H1 (cell line): Measurements from ENCODE around the gene GPS1. TPM values are rescaled to one million over a fixed set of nuclear protein-coding genes. Genes with fewer than 3 reads are reported as not detected.

Experiments used
- ASH2L ChIP-seq: fragments of 200-600, 300-600 bp; sonication (generic); IDR thresholded peaks from one replicate; pipeline ENCODE4 v1.7.1; 2017; ENCODE audit warnings: low read length
- BRCA1 ChIP-seq: IDR thresholded peaks from 2 replicates; pipeline ENCODE4 v1.6.1; 2012; ENCODE audit warnings: low read depth, low read length, improper control_type of control experiment
- SAP30 ChIP-seq: fragments of 300-600 bp; sonication (generic); IDR thresholded peaks from 2 replicates; pipeline ENCODE4 v1.7.1; 2012; ENCODE audit warnings: low read length, moderate library complexity, mild to moderate bottlenecking, inconsistent platforms; ENCODE audit not compliant: insufficient read depth, insufficient replicate concordance
- SIX5 ChIP-seq: IDR thresholded peaks from 2 replicates; pipeline ENCODE4 v1.6.1; 2011; ENCODE audit warnings: mild to moderate bottlenecking, low read depth, low read length
- TCF12 ChIP-seq: IDR thresholded peaks from 2 replicates; pipeline ENCODE4 v1.6.1; 2011; ENCODE audit warnings: low read depth, mild to moderate bottlenecking, low read length
- polyA plus RNA-seq, 7 experiments: library from polyadenylated mRNA; depleted of rRNA in 3 of 7; stranded (reverse) in 5 of 7; unstranded in 2 of 7; fragments of >200 nt in 5 of 7; fragments of 200-250 nt in 2 of 7; gene quantifications; 1 replicate in 5 of 7; 2 replicates in 1 of 7; 4 replicates in 1 of 7; pipeline versions ENCODE4 v1.2.1 to v1.2.3, GENCODE V29; 2011 to 2013; ENCODE audit warnings: missing spikeins in 2 of 7, mixed read lengths in 2 of 7
- total RNA-seq: library from RNA; stranded (reverse); fragmentation: NEBNext Ultra II Directional; extraction: Animal tissue kit (Norgen Biotek cat#: 25700); gene quantifications from 2 replicates; pipeline ENCODE4 v1.2.1, GENCODE V29; 2021
- TF ChIP-seq, protein P1 (sequence below), 3 experiments: IDR thresholded peaks; 1 replicate in 2 of 3; 2 replicates in 1 of 3; pipeline versions ENCODE4 v1.5.1 to v1.6.1; 2011; ENCODE audit warnings: low read length in 3 of 3, mild to moderate bottlenecking in 3 of 3, inconsistent platforms in 2 of 3, low read depth in 1 of 3, moderate library complexity in 1 of 3; ENCODE audit not compliant: insufficient read depth in 1 of 3; ENCODE audit errors: control extremely low read depth in 1 of 3
- TF ChIP-seq, protein P2 (sequence below): fragments of 300-600 bp; sonication (generic); IDR thresholded peaks from 2 replicates; pipeline ENCODE4 v1.7.1; 2012; ENCODE audit warnings: low read length, moderate library complexity, mild to moderate bottlenecking, inconsistent platforms; ENCODE audit not compliant: insufficient replicate concordance
- TF ChIP-seq, protein P3 (sequence below): IDR thresholded peaks from 2 replicates; pipeline ENCODE4 v1.6.1; 2011; ENCODE audit warnings: low read length, improper control_type of control experiment

GPS1 gene
- total and polyA plus RNA-seq, 2 of the 8 experiments (the other 6 are each of a cell fraction or from before 2014, with no cell fraction given): 153 to 277 TPM

DNA sequence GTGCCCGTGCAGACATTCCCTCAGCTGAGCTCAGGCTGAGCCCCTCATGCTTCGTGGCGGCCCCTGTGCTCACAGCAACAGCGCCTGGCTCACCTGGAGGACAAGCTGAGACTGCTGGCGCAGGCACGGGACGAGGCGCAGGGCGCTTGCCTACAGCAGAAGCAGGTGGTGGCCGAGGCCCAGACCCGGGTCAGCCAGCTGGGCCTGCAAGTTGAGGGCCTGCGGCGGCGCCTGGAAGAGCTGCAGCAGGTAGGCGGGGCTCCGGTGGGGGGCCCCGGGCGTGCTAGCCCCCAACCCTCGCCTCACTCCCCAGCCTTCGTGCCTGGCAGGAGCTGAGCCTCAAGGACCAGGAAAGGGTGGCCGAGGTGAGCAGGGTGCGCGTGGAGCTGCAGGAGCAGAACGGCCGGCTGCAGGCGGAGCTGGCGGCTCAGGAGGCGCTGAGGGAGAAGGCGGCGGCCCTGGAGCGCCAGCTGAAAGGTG, 21.7 kb upstream of the GPS1 start (continued):
- TF ChIP-seq, protein P1, sequence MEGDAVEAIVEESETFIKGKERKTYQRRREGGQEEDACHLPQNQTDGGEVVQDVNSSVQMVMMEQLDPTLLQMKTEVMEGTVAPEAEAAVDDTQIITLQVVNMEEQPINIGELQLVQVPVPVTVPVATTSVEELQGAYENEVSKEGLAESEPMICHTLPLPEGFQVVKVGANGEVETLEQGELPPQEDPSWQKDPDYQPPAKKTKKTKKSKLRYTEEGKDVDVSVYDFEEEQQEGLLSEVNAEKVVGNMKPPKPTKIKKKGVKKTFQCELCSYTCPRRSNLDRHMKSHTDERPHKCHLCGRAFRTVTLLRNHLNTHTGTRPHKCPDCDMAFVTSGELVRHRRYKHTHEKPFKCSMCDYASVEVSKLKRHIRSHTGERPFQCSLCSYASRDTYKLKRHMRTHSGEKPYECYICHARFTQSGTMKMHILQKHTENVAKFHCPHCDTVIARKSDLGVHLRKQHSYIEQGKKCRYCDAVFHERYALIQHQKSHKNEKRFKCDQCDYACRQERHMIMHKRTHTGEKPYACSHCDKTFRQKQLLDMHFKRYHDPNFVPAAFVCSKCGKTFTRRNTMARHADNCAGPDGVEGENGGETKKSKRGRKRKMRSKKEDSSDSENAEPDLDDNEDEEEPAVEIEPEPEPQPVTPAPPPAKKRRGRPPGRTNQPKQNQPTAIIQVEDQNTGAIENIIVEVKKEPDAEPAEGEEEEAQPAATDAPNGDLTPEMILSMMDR (IDR thresholded peaks at IDR 0.05; ENCODE audit: control extremely low read depth in 1 of 3, insufficient read depth in 1 of 3, low read depth in 1 of 3, low read length in 3 of 3): no peak
- TF ChIP-seq, protein P2, sequence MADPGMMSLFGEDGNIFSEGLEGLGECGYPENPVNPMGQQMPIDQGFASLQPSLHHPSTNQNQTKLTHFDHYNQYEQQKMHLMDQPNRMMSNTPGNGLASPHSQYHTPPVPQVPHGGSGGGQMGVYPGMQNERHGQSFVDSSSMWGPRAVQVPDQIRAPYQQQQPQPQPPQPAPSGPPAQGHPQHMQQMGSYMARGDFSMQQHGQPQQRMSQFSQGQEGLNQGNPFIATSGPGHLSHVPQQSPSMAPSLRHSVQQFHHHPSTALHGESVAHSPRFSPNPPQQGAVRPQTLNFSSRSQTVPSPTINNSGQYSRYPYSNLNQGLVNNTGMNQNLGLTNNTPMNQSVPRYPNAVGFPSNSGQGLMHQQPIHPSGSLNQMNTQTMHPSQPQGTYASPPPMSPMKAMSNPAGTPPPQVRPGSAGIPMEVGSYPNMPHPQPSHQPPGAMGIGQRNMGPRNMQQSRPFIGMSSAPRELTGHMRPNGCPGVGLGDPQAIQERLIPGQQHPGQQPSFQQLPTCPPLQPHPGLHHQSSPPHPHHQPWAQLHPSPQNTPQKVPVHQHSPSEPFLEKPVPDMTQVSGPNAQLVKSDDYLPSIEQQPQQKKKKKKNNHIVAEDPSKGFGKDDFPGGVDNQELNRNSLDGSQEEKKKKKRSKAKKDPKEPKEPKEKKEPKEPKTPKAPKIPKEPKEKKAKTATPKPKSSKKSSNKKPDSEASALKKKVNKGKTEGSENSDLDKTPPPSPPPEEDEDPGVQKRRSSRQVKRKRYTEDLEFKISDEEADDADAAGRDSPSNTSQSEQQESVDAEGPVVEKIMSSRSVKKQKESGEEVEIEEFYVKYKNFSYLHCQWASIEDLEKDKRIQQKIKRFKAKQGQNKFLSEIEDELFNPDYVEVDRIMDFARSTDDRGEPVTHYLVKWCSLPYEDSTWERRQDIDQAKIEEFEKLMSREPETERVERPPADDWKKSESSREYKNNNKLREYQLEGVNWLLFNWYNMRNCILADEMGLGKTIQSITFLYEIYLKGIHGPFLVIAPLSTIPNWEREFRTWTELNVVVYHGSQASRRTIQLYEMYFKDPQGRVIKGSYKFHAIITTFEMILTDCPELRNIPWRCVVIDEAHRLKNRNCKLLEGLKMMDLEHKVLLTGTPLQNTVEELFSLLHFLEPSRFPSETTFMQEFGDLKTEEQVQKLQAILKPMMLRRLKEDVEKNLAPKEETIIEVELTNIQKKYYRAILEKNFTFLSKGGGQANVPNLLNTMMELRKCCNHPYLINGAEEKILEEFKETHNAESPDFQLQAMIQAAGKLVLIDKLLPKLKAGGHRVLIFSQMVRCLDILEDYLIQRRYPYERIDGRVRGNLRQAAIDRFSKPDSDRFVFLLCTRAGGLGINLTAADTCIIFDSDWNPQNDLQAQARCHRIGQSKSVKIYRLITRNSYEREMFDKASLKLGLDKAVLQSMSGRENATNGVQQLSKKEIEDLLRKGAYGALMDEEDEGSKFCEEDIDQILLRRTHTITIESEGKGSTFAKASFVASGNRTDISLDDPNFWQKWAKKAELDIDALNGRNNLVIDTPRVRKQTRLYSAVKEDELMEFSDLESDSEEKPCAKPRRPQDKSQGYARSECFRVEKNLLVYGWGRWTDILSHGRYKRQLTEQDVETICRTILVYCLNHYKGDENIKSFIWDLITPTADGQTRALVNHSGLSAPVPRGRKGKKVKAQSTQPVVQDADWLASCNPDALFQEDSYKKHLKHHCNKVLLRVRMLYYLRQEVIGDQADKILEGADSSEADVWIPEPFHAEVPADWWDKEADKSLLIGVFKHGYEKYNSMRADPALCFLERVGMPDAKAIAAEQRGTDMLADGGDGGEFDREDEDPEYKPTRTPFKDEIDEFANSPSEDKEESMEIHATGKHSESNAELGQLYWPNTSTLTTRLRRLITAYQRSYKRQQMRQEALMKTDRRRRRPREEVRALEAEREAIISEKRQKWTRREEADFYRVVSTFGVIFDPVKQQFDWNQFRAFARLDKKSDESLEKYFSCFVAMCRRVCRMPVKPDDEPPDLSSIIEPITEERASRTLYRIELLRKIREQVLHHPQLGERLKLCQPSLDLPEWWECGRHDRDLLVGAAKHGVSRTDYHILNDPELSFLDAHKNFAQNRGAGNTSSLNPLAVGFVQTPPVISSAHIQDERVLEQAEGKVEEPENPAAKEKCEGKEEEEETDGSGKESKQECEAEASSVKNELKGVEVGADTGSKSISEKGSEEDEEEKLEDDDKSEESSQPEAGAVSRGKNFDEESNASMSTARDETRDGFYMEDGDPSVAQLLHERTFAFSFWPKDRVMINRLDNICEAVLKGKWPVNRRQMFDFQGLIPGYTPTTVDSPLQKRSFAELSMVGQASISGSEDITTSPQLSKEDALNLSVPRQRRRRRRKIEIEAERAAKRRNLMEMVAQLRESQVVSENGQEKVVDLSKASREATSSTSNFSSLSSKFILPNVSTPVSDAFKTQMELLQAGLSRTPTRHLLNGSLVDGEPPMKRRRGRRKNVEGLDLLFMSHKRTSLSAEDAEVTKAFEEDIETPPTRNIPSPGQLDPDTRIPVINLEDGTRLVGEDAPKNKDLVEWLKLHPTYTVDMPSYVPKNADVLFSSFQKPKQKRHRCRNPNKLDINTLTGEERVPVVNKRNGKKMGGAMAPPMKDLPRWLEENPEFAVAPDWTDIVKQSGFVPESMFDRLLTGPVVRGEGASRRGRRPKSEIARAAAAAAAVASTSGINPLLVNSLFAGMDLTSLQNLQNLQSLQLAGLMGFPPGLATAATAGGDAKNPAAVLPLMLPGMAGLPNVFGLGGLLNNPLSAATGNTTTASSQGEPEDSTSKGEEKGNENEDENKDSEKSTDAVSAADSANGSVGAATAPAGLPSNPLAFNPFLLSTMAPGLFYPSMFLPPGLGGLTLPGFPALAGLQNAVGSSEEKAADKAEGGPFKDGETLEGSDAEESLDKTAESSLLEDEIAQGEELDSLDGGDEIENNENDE: no peak
- TF ChIP-seq SAP30: no peak
- no peak for TF ChIP-seq SIX5
- TF ChIP-seq TCF12: no peak
- TF ChIP-seq, protein P3, sequence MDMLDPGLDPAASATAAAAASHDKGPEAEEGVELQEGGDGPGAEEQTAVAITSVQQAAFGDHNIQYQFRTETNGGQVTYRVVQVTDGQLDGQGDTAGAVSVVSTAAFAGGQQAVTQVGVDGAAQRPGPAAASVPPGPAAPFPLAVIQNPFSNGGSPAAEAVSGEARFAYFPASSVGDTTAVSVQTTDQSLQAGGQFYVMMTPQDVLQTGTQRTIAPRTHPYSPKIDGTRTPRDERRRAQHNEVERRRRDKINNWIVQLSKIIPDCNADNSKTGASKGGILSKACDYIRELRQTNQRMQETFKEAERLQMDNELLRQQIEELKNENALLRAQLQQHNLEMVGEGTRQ: no peak
- no peak for TF ChIP-seq BRCA1
- TF ChIP-seq ASH2L: no peak
